HG03432 (cell line): ENCODE measurements around the gene ASPHD1.
"Not testable (repeated sequence)": the region's sequence is repeated elsewhere in the genome, so short reads cannot be mapped to it uniquely, and the experiment has no call there.

ENCODE experiments used
- ATAC-seq: cut with Tn5 transposase; IDR thresholded peaks from one replicate; pipeline ENCODE4 v1.9.1; 2021; ENCODE audit warnings: mild to moderate bottlenecking, moderate library complexity; ENCODE audit not compliant: unreplicated experiment

Gene ASPHD1, protein sequence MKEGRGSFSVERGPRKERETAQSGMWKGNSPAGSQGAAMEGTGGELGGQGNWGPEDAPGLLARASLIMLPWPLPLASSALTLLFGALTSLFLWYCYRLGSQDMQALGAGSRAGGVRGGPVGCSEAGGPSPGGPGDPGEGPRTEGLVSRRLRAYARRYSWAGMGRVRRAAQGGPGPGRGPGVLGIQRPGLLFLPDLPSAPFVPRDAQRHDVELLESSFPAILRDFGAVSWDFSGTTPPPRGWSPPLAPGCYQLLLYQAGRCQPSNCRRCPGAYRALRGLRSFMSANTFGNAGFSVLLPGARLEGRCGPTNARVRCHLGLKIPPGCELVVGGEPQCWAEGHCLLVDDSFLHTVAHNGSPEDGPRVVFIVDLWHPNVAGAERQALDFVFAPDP

DNA sequence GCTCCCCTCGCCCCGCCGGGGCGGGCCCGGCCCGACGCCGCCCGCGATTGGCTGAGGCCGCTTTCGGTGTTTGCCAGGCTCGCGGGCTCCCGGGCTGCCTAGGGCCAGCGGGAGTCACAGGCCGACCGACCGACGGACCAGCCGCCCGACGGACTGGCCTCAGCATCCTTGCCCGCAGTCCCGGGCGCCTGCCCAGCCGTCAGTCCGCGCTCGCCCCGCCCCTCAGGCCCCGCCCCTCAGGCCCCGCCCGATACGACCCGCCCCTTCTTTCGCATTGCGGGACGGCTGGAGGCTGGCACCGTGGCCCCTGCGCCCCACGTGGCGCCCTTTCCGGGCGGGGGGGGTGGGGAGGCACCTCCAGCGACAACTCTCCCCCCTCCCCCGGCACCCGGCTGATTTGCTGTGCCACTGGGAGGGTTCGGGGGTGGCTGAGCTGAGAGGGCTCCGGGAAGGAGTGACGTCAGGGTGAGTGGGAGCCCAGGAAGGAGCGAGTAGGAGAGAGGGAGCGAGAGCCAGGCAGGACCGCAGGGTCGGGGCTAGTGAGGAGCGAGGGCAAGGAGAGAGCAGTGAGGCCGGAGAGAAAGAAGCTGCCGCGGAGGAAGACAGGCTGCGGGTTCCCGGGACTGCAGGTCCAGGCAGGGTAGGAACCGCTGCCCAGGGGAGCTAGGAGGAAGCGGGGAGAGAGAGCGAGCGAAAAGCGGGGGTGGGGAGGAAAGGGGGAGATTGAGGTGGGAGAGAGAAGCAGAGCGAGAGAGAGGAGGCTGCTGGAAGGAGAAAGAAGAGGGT, at the start of gene ASPHD1:
TSS of gene ASPHD1 (plus strand) at position 387 of the 786 bp plus-strand sequence. CDS start 484 bp downstream, outside the sequence.
- peak; percentile 66 for ATAC-seq

DNA sequence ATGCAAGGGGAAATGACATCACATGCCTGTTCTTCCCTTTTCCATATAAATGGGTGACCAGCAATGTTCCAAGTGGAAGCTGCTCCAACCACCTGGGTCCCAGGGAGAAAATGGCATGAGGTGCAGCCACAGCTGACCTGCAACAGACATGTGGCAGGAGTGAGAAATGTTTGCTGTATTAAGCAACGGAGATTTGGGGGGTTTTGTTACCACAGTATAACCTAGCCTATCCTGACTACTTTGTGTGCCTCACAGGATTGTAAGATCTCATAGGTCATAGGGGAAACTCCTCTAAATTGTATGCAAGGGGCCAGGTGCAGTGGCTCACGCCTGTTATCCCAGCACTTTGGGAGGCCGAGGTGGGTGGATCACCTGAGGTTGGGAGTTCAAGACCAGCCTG, 49.3 kb upstream of the ASPHD1 start:
- no peak for ATAC-seq

DNA sequence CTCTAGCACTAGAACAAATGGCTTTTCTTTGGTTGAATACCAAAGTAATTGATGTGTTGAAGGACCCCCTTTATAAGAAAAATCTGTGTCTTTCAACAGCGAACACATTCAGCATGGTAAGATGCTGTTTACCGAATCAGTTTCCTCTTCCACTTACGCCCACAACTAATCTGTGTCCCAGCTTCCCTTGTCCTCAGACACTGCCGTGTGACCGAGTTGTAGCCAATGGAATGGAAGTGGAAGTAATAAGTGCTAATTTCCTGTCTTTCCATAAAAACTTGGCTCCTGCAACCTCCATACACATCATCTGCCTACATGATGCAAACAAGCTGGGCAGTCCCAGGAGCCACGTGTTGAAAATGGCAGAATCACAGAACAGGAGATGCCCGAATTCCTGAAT, 47.6 kb upstream of the ASPHD1 start:
- no peak for ATAC-seq

DNA sequence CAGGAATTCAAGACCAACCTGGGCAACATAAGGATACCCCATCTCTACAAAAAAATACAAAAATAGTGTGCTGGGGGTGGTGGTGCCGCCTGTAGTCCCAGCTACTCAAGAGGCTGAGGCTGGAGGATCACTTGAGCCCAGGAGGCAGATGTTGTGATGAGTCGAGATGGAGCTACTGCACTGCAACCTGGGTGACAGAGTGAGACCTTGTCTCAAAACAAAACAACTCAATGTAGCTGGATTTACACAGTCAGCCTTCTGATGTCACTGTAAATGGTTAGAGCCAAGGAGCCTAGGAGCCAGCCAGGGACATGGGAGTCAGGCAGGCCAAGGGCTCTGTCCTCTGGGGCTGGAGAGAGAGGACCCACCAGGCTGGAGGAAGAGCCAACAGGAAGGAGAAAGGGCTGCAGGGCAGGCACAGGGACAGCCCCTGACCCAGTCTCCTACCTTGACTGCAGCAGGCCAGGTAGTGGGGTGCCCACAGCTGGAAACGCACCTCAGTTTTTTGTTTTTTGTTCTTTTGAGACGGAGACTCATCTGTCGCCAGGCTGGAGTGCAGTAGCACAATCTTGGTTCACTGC, 45.7 kb upstream of the ASPHD1 start:
- ATAC-seq: no peak

DNA sequence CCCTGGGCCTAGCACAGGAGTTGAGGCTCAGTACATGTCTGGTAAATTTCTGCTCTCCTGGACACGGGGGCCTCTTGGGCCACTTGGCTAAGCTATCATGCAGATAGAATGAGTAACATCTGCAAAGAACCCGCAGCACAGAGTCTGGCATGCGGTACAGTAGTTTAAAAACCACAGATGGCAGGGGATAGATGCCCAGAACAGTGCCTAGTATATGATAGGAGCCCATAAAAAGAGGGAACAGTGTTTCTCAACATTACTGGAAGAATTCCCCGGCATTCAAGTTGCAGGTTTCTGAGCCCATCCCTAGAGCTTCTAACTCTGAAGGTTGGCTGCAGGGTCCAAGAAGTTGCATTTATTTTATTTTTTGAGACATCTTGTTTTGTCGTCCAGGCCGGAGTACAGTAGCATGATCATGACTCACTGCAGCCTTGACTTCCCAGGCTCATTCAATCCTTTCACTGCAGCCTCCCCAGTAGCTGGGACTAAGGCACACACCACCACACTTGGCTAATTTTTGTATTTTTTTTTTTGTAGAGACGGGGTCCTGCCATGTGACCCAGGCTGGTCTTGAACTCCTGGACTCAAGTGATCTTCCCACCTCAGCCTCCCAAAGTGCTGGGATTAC, 43.0 kb upstream of the ASPHD1 start:
- no peak for ATAC-seq

DNA sequence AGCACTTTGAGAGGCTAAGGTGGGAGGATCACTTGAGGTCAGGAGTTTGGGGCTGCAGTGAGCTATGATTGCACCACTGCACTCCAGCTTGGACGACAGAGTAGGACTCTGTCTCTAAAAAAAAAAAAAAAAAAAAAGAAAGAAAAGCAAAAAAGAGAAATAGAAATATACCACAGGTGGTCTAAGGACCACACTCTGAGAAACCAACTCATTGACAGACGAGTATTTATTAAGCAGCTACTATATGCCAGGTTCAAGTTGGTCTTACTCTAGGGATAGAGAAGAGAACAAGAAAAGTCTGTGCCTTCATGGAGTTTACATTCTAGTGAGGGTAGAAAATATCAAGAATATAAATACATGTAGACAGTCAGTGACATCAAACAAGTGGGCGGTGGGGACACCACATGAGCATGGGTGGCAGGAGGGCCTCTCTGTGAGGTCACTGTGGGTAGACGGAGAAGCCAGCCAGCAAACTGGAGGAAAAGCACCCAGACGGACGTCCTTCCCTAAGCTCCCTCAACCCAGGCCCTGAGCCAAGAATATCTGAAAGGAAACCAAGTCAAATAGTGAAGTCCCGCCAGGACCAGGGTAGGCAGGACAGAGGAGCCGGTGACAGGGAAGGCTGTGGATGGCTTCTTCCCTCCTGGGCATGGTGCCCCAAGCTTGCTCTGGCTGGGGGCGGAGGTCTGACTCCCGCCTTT, 42.0 kb upstream of the ASPHD1 start:
- no peak for ATAC-seq

DNA sequence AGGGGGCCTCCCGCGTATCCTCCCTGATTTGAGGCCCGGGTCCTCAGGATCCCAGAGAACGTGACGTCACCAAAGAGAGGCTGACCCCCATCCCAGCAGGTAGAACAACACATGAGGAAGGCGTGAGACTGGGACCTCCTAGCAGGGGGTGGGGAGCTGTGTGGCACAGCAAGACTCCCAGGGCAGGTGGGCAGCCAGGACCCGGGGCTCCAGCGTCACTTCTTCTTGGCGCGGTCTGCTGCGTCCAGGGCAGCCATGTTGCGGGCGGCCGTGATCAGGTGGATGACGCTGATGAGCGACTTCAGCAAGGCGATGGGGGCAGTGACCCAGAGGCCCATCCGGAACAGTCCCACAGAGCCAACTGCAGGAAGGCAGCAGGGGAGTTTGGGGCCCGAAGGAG, 41.3 kb upstream of the ASPHD1 start:
- no peak for ATAC-seq

DNA sequence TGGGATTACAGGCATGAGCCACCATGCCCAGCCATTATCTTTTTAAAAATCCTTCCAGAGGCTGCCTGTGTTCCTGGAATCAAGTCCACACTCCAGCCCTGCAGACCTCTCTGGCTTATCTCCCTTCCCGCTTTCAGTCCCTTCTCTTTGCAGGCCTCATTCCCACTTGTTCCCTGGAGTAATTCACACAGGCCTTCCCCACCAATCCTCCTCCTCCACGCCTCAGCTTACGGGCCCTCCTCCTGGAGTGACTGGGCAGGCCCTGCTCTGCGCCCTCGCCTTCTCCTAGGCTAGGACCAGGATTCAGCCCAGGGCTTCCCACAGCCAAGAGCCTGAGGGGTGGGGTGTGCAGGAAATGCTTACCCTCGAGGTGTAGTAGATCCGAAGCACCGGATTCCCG, 40.1 kb upstream of the ASPHD1 start:
- ATAC-seq: no peak

DNA sequence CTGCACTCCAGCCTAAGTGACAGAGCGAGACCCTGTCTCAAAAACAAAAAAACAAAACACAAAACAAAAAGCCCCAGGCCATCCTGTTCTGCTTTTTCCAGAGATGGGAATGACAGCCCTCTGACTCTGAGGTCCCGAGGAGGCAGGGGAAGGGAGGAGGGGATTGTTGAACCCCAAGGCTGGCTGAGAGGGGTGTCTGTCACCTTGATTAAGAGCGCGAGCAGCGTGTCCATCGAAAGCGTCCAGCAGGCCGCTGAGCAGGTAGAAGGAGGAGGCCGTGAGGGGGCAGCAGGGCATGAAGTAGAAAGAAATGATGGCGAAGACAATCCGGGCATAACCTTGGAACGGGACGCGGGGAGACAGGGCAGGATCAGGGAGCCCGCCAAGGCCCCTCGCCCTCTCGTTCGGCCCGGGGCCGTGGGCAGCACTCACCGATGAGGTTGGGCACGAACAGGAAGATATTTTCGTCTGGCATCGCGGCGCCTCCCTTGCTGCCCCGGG, 37.9 kb upstream of the ASPHD1 start:
- peak; percentile 15 for ATAC-seq

DNA sequence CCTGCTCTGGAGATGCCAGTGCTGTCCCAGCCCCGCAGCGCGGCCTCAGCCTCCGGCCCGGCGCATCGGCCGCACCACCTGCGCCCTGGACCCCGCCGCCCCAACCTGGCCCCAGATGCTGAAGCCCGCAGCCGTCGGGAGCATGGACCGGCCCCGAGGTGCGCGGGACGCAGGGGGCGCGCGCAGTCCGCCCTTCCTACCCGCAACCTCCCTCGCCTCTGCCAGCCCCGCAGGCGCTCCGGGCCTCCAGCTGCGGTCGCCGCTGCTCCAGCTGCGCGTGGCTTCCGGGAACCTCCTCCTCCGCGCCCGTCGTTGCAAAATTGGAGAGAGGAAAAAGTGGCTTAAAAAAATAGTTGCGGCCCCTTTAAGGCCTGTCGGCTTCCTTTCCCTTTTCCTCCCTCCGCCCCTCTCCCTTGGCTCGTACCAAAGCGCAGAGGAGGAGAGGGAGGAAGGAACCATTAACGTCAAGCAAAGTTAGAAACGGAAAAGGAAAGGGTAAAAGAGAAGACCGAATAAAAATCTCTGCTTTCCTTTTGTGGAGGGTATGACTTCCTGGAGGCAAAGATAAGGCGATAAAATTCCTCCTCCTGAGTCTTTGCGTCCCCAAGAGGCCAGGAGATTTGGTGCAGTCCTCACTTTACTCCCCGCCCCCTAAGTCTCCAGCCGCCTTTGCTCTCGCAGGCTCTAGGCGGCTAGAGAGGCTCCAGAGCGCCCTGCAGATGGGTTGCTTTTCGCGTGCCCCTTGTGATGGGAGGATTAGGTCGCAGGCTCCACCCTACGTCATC, 37.2 kb upstream of the ASPHD1 start, which contains the start of gene CDIPT:
TSS of gene CDIPT (minus strand) at position 343 of the 785 bp plus-strand sequence. CDS start 369 bp downstream, outside the sequence.
- ATAC-seq: peak; percentile 90

DNA sequence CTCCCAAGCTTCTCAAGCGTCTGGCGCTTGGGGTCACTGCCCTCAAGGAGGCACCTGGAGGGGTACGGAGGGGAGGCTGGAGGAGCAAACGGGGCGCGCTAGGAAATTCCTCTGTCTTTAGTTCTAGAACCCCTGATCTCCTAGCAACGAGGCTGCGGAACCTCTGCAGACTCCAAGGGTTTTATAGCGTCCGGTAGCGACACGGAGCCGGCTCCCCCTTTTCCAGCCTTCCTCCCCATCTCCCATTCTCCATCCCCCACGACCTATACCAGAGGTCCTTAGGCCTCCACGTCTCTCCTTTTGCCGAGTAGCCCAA, 36.7 kb upstream of the ASPHD1 start:
- no peak for ATAC-seq

DNA sequence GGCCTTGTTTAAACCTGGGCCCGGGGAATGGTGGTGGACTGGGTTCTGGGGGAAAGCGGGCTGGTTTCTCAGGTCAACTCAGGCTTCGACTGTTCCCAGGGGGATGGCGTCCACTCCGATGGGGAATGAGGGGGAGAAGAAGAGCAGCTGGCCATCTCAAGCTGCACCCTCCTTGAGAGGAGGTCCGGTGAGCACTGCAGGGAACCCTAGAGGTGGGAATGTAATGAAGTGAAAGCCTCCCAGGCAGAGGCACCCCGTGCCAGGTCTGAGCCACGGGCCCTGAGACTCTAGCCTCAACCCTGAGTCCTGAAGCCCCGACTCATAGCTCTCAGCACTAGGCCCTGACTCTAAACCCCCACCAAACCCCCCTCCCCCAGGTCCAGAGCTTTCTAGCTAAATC, 36.1 kb upstream of the ASPHD1 start:
- ATAC-seq: no peak

DNA sequence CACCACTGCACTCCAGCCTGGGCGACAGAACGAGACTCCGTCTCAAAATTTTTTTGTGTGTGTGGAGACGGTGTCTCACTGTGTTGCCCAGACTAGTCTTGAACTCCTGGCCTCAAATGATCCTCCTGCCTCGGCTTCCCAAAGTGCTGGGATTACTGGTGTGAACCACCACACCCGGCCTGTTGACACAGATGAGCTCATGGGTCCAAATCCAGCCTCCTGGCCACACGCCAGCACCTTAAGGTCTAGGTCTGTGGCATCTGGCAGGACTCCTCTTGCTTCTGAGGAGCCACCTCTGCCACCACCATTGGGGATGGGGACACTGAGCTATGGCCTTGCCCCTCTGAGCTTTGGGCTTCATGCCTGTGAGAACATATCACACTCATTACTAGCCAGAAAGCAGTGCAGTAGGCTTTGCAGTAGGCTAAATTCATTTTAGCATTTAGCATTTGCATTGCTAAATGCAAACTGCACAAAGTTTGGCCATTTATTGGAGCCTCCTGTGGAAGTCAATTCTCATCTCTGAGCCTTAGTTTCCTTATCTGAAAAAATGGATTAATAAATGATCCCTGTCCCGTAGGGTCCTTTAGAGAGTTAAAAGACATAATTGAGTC, 31.8 kb upstream of the ASPHD1 start:
- ATAC-seq: no peak

DNA sequence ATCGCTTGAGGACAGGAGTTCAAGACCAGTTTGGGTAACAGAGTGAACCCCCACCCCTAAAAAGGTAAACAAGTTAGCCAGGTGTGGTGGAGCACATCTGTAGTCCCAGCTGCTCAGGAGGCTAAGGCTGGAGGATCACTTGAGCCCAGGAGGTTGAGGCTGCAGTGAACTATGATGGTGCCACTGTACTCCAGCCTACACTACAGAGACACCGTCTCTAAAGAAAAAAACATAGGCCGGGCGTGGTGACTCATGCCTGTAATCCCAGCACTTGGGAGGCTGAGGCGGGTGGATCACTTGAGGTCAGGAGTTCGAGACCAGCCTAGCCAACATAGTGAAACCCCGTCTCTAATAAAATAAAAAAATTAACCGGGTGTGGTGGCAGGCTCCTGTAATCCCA, 31.2 kb upstream of the ASPHD1 start:
- not testable (repeated sequence) for ATAC-seq

DNA sequence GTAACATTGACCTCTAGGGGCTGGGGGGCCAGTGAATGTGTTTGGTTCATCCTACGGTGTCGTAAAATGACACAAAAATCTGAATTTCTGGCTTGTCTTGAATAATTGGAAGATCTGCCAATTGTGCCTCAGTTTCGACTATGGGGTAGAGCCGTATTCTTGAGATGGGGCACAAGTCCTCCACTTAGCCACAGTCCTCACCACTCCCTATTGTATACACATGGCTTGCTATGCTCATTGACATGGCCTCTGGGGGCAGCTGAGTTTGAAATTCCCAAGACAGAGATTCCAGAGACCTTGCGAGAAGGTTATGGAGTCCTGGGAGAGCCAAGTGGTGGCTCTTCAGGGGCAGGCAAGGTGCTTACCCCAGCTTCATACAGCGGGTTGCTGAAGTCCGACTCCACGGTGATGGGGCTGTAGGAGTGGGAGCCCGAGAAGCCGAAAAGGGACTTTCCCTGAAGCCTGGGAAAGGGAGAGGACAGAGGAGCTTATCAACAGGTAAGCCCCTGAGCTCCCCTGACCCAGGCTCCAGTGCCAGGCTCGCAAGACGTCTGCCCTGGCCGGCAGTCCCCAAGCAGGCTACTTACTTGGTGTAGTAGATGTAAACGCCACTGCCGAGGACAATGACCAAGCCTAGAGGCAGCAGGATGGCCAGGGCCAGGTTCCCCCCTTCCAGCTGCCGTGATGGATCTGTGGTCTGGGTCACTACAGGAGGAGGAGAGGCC, 28.3 kb upstream of the ASPHD1 start:
- no peak for ATAC-seq

DNA sequence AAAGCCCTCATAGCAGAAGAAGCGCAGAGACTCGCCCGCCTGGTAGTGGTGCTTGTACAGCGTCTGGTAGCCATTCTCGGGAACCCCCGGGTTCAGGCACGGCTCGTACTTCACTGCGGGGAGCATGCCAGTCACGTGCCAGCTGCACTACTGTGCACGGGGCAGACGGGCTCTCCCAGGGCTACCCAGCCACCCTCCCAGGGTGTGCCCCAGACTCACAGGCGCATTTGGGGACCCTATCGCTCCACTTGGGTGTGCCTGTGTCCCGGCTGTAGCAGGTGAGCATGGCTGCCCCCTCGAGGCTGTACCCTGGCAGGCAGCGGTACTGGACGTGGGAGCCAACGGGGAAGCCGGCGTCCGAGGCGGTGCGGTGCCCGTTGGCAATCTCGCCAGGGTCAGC, 27.0 kb upstream of the ASPHD1 start:
- ATAC-seq: no peak

DNA sequence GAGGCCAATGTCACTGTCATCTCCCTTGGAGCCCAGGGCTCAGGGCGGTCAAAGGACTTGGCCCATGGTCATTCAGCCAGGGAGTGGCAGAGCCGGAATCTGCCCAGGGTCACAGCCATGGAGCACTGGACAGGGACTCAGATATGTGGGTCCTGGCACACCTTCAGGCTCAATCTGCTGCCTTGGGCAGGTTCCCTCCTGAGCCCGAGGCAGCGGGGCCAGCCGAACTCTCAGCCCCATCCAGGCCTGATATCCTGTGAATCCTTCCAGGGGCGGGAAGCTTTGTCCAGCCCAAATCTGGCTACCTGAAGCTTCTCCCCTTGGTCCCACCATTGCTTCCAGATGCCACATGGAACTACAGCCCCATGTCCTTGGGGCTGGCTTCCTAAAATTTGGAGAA, 25.1 kb upstream of the ASPHD1 start:
- no peak for ATAC-seq

DNA sequence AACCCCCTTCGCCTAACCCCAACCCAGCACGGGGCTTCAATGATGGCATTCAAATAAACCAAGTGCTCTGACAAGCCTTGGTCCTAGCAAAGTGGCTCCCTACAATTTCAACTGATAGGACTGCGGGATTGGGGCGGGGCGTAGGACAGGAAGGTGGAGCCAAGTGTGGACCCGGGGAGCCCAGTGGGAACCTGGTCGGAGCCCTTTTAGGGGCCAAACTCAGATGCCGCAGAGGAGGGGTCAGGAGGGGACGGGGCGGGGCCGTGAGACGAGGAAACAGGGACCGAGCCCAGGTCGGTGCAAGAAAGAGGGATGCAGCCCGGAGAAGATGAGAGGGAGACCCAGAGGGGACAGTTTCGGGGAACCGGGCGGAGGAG, 24.1 kb upstream of the ASPHD1 start:
- no peak for ATAC-seq
